Amygdala (tissue), 56 donors: ENCODE data around the gene FER.
"Not testable (repeated sequence)": the region's sequence is repeated elsewhere in the genome, so short reads cannot be mapped to it uniquely, and the experiment has no call there.

ENCODE experiments used
- DNase-seq, 56 donors: peaks; one replicate each; lab custom pipeline; 2025; lab: John Stamatoyannopoulos, UW

Gene FER

DNA sequence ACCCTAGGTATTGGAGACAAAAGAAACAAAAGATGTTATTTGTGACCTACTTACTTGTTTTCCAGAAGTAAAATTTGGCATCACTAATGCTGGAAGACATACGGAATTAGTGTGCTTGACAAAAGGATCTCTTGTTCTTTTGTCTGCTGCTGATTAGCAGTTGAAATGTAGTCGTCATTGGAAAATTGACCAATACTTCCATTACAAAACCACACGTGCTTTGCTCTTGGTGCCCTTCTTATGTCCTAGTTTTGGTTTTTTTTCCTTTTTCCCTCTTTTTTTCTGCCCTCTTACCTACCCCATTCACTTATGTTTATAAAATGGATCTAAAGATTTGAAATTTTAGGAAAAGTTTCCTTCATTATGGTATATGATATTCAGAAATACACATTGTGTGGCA is 197.4 kb downstream of the FER start:
- no peak for DNase-seq

DNA sequence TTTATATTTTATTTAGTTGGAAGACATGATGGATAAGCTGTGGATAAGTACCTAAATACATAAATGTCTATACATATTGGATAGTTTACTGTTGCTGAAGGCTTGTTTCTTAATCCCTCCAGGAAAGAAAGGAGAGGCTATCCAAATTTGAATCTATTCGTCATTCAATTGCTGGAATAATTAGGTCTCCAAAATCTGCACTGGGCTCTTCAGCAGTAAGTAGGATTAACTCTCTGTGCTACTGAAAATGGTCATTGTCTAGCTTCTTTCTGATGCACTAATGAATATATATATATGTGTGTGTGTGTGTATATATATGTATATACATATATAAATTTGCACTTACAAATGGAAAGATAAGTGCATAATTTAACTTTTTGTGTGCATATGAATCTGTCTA is 198.3 kb downstream of the FER start:
- DNase-seq, result no peak

DNA sequence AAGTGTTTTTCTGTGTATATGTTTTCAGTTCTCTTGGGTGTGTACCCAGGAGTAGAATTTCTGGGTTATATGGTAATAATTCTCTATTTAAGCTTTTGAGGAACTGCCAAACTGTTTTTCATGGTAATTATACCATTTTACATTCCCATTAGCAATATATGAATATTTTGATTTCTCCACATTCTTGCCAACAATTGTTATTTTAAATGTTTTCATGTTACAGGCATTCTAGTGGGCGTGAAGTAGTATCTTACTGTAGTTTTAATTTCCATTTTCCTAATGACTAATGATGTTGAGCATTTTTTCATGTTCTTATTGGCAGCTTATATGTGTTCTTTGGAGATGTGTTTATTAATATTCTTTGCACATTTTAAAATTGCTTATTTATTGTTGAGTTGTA is 199.5 kb downstream of the FER start:
- no peak for DNase-seq

DNA sequence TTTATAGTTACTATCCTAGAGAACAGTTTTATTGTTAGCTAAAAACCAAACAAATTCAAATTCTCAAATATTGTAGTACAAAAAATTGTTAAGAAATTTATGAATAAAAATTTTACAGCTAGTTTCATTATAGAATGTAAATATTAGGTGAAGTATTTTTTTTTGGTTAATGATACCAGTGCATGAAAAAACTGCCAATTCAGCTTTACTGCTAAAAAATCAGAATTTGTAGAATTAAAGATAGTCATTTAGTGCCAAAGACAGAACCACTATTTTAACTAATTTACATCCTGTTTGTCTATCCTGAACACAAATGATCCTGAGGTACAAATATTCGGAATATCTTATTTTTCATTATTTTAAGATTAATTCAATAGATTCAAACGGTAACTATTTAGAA is 202.6 kb downstream of the FER start:
- DNase-seq, result no peak

DNA sequence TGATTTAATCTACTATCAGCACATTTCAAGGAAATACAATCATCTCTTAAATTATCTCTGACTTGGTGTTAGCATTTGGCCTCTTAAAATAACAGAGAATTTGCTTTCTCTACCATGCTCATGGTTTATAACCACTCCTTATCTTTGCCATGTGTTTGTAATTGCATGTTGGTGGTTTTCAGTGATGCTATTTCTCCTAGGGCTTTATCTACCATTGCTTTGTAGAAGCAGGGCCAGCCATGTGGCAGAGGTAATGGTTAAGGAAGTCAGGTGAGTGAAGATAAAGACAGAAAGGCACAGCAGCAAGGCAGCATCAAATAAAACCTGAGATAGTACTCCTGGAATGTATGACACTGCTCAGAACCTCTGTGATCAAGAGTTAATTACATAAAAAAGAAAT is 206.2 kb downstream of the FER start:
- DNase-seq, result no peak

DNA sequence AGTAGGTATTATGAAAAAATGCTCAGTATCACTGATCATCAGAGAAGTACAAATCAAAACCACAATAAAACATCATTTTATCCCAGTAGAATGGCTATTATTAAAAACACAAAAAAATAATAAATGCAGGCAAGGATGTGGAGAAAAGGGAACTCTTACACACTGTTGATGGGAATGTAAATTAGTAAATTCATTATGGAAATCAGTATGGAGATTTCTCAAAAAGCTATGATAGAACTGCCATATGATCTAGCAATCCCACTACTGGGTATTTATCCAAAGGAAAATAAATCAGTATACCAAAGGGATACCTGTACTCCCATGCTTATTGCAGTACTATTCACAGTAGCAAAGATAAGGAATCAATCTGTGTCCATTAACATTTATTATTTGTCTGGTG is 209.6 kb downstream of the FER start:
- no peak for DNase-seq

DNA sequence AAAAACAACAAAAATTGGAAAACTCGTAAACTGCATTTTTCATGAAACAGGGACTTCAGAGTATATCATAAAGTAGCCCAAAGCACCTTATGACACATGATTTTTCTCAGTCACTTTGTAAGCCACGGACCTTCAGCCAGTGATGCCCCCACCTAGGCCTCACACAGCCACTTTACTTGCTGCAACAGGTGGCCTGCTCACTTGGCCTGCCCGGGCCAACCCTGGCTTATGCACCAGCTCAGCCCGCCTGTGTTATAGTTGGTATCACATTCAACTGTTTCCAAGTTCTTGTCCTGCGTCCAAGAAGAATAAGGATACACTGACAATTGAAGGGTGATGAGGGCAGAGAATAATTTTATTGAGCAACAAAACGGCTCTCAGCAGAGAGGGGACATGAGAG is 219.2 kb downstream of the FER start:
- no peak for DNase-seq

DNA sequence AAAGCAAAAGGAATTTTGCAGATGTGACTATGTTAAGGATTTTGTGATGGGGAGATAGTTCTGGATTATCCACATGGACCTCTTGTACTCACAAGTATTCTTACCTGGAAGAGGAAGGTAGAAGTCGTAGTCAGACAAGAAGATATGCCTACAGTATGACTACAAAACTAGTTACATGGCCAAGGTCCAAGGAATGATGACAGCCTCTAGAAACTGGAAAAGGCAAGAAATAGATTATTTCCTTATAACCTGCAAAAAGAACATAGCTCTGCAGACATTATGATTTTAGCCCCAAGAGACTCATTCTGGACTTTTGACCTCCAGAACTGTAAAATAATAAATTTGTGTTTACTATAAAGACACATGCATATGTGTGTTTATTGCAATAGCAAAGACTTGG is 226.9 kb downstream of the FER start:
- DNase-seq, result no peak

DNA sequence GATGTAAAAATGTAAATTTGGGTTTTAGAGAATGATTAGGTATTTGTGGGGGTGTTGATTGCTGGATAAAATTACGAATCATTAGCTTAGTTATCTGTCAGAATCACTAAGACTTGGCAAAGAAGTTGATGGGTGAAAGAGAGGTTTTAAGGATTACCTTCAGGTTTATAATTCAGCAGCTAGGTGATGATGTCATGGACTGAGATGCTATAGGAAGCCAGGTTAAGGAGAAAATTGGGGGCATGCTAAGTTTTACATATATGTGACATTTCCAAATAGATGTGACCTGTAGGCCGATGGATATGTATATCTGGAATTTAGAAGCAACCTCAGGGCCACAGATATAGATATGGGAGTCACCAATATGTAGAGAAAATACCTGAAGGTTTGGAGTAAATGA is 228.0 kb downstream of the FER start:
- no peak for DNase-seq

DNA sequence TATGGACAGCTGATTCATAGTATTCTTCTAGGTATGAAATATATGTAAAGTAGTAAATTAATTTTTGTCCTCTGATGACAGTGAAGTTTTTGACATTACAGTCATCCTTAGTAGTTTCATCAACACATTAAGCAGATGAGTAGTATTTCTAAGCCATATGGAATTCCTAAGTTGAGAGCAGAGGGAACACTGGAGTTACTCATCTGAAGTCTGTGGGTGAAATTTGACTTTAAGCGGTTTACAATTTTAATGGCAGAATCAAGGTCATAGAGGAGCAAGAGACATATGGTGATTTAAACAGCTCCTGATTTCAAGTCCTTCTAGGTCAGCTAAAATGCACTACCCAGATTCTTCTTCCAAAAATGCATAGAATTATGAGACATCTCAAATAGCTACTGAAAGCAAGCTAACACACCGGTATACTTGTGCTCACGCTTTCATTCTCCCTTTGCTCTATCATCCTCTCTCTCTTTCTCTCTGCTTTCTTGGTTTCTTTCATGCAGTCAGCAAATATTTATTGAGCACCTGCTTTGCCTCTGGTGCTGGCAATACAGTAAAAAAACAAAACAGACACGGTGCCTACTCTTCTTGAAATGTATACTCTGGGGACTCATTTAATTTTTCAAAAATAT is 235.9 kb downstream of the FER start:
- DNase-seq, result no peak

DNA sequence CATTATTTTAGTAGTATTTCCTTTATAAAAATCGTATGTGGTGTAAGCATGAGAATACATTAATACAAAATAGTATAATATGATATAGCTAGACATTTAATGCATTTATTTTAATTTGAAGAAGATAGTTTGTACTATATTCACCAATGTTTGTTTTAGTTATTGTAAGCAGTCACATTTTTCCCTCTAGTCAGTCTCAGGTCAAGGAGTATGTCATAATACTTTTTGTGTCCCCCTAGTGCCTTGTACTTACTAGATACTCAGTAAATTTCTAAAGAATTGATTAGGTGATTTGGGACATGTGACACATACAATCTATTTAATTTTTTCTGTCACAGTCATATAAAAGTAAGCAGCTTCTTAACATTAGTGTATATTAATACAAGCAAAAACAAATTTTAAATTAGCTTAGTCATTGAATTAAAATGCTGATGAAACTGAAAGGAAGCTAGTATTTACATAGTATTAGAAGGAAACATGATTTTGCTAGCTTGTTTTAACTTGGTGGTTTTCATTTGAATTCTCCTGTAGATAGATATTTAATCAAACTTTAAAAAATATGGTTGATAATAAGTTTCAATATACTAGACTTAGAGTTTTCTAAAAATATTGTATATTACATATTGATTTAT is 242.2 kb downstream of the FER start:
- no peak for DNase-seq

DNA sequence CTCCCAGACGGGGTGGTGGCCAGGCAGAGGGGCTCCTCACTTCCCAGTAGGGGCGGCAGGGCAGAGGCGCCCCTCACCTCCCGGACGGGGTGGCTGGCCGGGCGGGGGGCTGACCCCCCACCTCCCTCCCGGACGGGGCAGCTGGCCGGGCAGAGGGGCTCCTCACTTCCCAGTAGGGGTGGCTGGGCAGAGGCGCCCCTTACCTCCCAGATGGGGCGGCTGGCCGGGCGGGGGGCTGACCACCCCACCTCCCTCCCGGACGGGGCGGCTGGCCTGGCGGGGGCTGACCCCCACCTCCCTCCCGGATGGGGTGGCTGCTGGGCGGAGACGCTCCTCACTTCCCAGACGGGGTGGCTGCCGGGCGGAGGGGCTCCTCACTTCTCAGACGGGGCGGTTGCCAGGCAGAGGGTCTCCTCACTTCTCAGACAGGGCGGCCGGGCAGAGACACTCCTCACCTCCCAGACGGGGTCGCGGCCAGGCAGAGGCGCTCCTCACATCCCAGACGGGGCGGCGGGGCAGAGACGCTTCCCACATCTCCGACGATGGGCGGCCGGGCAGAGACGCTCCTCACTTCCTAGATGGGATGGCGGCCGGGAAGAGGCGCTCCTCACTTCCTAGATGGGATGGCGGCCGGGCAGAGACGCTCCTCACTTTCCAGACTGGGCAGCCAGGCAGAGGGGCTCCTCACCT is 244.8 kb downstream of the FER start:
- DNase-seq, result not testable (repeated sequence)

DNA sequence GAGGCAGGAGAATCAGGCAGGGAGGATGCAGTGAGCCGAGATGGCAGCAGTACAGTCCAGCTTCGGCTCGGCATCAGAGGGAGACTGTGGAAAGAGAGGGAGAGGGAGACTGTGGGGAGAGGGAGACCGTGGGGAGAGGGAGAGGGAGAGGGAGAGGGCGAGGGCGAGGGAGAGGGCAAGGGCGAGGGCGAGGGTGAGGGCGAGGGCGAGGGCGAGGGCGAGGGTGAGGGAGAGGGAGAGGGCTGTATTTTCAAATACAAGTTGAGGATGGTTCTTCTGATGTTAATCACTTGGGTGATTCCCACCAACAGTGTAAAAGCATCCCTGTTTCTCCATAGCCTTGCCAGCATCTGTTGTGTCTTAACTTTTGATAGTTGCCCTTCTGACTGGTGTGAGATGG is 245.7 kb downstream of the FER start:
- DNase-seq, result not testable (repeated sequence)

DNA sequence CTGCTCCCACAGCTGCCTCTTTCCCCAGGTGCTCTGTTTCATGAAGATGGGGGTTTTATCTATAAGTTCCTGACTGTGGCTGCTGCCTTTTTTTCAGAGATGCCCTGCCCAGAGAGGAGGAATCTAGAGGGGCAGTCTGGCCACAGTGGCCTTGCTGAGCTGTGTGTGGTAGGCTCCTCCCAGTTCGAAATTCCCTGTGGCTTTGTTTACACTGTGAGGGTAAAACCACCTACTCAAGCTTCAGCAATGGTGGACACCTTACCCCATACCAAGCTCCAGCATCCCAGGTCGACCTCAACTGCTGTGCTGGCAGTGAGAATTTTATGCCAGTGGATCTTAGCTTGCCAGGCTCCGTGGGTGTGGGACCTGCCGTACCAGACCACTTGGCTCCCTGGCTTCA is 250.0 kb downstream of the FER start:
- DNase-seq, result no peak

DNA sequence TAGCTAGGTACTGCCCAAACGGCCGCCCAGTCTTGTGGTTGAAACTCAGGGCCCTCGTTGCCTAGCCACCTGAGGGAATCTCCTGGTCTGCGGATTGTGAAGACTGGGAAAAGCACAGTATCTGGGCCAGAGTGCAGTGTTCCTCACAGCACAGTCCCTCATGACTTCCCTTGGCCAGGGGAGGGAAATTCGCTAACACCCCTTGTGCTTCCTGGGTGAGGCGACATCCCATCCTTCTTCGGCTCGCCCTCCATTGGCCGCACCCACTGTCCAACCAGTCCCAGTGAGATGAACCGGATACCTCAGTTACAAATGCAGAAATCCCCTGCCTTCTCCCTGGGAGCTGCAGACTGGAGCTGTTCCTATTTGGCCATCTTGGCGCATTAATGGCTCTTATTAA is 250.5 kb downstream of the FER start:
- peak in 1 of 56 donors; percentile 0 for DNase-seq

DNA sequence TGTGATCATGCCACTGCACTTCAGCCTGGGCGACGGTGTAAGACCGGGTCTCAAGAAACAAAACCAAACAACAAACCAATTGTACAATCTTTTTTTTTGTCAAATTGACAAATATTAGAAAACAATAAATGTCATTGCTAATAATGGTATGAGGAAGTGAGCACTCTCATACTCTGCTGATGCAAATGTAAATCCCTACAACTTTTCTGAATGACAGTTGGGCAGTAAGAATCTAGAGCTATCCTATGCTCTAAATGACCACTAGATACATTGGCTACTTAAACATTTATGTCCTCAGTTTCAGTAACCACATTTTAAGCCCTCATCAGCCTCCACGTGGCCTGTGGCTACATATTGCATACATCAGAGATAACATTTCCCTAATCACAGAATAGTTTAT is 256.2 kb downstream of the FER start:
- no peak for DNase-seq

DNA sequence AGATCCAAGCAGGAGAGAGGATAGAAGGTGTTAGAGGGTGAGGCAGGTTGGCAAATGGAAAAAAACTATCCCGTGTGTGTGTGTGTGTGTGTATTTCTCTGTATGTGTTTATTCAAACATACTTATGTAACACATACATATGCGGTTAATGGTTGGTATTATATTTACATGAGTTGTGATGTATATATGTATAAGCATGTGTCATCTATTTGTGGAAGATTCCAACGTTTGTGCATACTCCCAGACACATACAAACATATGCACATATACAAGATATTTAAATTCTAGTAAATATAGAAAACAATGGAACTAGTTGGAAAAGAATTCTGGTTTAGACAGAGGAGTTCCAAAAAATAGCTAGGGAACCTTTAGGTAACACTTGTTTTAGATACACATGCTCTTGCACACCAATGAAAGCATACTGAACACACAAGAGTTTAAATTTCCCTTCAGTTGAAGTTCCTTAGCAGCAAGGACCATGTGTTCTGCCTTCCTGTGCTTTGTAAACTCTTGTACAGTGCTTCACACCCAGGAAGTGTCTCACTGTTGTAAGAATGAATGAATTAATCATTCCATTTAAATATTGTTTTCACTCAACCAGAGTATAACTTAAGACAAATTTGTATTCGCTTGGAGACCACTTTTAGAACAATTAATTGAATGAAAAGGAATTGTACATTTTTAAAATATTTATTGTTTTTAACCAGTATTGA is 257.8 kb downstream of the FER start:
- DNase-seq, result no peak

DNA sequence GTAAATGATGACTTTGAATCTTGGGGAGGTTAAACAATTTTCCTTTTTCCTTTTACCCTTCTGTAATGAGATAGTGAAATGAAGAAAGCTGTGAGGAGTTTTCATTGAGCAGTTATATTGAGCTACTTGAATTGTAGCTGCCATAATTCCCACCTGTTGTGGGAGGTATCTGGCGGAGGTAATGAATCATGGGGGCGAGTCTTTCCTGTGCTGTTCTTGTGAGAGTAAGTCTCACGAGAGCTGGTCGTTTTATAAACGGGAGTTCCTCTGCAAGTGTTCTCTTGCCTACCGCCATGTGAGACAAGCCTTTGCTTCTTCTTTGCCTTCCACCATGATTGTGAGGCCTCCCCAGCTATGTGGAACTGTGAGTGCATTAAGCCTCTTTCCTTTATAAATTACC is 258.4 kb downstream of the FER start:
- DNase-seq, result no peak

DNA sequence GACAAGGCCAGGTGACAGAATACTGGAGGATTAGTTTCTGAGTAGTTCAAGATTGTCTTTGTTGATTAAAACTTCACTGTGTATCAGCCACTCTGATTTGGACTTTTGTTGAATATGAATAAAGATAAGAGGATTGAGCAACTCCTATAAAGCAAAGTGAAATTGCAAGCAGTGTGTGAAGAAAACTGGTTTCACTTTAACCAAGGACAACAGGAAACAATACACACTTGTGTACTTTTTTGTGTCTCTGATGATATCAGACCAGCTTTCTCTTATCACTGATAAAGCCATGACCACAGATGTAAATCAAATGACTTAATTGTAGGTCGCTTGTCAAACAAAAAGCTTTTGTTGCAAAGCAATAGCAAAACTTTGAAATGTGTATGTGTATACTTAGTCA is 268.6 kb downstream of the FER start:
- DNase-seq, result no peak

DNA sequence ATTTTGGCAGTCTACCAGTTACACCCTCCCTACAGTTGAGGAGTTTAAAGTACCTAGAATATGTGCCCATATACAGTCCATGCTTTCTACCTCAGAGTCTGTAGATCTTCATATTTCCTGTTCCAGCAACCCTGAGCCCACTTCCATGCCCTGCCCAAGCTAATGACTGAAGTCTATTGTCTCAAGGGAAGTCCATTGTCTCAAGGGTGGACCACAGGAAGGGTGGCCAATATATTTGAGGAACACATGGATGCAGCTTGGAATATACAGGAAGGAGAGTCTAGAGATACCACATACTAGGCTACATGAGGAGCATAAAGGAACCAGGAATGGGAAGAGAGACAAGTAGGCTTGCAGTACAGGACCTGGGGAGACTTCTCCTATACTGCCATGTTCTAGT is 274.4 kb downstream of the FER start:
- DNase-seq, result no peak

DNA sequence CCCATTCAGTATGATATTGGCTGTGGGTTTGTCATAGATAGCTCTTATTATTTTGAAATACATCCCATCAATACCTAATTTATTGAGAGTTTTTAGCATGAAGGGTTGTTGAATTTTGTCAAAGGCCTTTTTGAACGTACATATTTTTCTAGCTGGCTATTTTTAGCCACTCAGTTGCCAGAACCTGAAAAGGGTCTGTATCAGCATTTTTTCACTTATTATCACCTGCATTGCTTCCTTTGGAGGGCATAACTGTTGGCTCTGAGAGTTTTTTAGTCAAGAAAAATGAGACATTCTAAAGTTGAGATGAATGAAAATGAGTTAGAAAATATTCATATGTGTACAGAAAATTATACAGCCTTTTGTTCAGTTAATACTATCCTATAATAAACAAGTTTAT is 278.0 kb downstream of the FER start:
- DNase-seq, result not testable (repeated sequence)
